GM21447 (cell line): ENCODE measurements around the gene BRIP1.

Source experiments
- ATAC-seq: cut with Tn5 transposase; IDR thresholded peaks from one replicate; pipeline ENCODE4 v1.9.1; 2021; ENCODE audit not compliant: unreplicated experiment

The BRIP1 gene

GRCh38 chr17:61764846-61765245 lies 98.5 kb downstream of the BRIP1 start:
- ATAC-seq: no peak

GRCh38 chr17:61761827-61762226 lies 101.5 kb downstream of the BRIP1 start:
- no peak for ATAC-seq

GRCh38 chr17:61759362-61759761 lies 104.0 kb downstream of the BRIP1 start:
- no peak for ATAC-seq

- ATAC-seq: no peak
Measured at GRCh38 chr17:61758430-61758829, 104.9 kb downstream of the BRIP1 start.

GRCh38 chr17:61757168-61757567 lies 106.2 kb downstream of the BRIP1 start:
- ATAC-seq: peak; percentile 73

- ATAC-seq: no peak
Measured at GRCh38 chr17:61756561-61756960, 106.8 kb downstream of the BRIP1 start.

- no peak for ATAC-seq
Measured at GRCh38 chr17:61755668-61756067, 107.7 kb downstream of the BRIP1 start.

- ATAC-seq: no peak
Measured at GRCh38 chr17:61755078-61755477, 108.2 kb downstream of the BRIP1 start.

- ATAC-seq: no peak
Measured at GRCh38 chr17:61754124-61754523, 109.2 kb downstream of the BRIP1 start.

- no peak for ATAC-seq
Measured at GRCh38 chr17:61753696-61754095, 109.6 kb downstream of the BRIP1 start.

GRCh38 chr17:61750656-61751055 lies 112.7 kb downstream of the BRIP1 start:
- peak; percentile 97 for ATAC-seq

GRCh38 chr17:61749823-61750404 lies 113.4 kb downstream of the BRIP1 start:
- ATAC-seq: no peak

- ATAC-seq: no peak
Measured at GRCh38 chr17:61746248-61746985, 116.9 kb downstream of the BRIP1 start.

GRCh38 chr17:61744804-61745203 lies 118.5 kb downstream of the BRIP1 start:
- ATAC-seq: no peak

- no peak for ATAC-seq
Measured at GRCh38 chr17:61744252-61744651, 119.1 kb downstream of the BRIP1 start.

GRCh38 chr17:61743766-61744165 lies 119.6 kb downstream of the BRIP1 start:
- ATAC-seq: no peak

GRCh38 chr17:61739002-61739401 lies 124.3 kb downstream of the BRIP1 start:
- ATAC-seq: no peak

- no peak for ATAC-seq
Measured at GRCh38 chr17:61738249-61738648, 125.1 kb downstream of the BRIP1 start.

GRCh38 chr17:61737820-61738219 lies 125.5 kb downstream of the BRIP1 start:
- no peak for ATAC-seq

- ATAC-seq: no peak
Measured at GRCh38 chr17:61736438-61736837, 126.9 kb downstream of the BRIP1 start.

- no peak for ATAC-seq
Measured at GRCh38 chr17:61735807-61736206, 127.5 kb downstream of the BRIP1 start.

- ATAC-seq: no peak
Measured at GRCh38 chr17:61734466-61734865, 128.9 kb downstream of the BRIP1 start.

- no peak for ATAC-seq
Measured at GRCh38 chr17:61734012-61734411, 129.3 kb downstream of the BRIP1 start.
